ENCODE data around the gene NR2E1. TPM values are rescaled to one million over a fixed set of nuclear protein-coding genes. Genes with fewer than 3 reads are reported as not detected.

The NR2E1 gene
- total RNA-seq, 4 donors from 2014 or later, result not detected

GRCh38 chr6:108176281-108177089 is 10.7 kb downstream of the NR2E1 start:
- Histone ChIP-seq H3K4me1 (peaks cover 5 to 23% (median 17%) of the 10 kb centered on the region in 4 donors), H3K27me3 (peaks cover 100% of the 10 kb centered on the region), H3K36me3 (no peaks in the 10 kb centered on the region), H3K27ac (no peak overlapping the region), H3K4me3 (peak overlapping the region in 2 of 4 donors; percentile 2 to 36), H3K9me3 (no peaks in the 10 kb centered on the region)
- no peak for DNase-seq
- TF ChIP-seq EP300 (IDR thresholded peaks at IDR 0.05; ENCODE audit: low read depth) (no peak), POLR2A (IDR thresholded peaks at IDR 0.05) (no peak), CTCF (IDR thresholded peaks at IDR 0.05) (no peak), POLR2AphosphoS5 (IDR thresholded peaks at IDR 0.05) (no peak)
- intact Hi-C loops (cut with DNase I; ENCODE audit: low total_unique reads), result no loop called here
- 18 to 20% methylated on average over 2 to 22 of the region's 46 CpGs for WGBS, 2 donors (ENCODE audit: low coverage in 1 of 2)
- in situ Hi-C loops (cut with MboI; ENCODE audit: low pct_ligation_motif_present in 1 of 4, low pct_unique_long_range_greater_than_20kb in 1 of 4, low sequenced_read_pairs in 3 of 4), result no loop called here

DNA sequence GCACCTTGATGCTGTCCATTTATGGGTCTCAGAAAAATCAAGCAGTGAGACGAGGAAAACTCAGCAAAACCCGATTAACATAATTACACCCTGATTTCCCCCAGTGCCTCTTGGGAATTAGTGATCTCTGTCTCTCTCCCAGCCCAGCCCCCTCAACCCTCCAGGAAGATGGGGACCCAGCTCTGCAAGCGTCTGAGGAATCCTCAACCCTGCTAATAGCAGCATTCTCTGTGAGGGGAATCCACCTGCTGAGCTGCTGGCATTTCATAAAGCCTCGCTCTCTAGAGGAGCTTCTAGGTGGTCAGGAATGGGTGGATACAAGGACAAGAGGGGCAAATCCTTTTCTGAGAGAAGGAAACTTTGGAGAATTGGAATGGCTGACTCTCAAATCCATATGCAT is 13.9 kb downstream of the NR2E1 start:
- Histone ChIP-seq H3K4me3 (no peak overlapping the region), H3K27ac (no peak overlapping the region), H3K36me3 (no peaks in the 10 kb centered on the region), H3K4me1 (peaks cover 5 to 17% (median 14%) of the 10 kb centered on the region in 4 donors), H3K27me3 (peaks cover 67% of the 10 kb centered on the region), H3K9me3 (no peaks in the 10 kb centered on the region)
- in situ Hi-C loops (cut with MboI; ENCODE audit: low pct_ligation_motif_present in 1 of 4, low pct_unique_long_range_greater_than_20kb in 1 of 4, low sequenced_read_pairs in 3 of 4) (no loop called here), intact Hi-C loops (cut with DNase I; ENCODE audit: low total_unique reads) (no loop called here)
- no peak for DNase-seq
- WGBS, 2 donors (ENCODE audit: low coverage in 1 of 2), result 27 to 46% methylated on average over 3 to 4 of the region's 4 CpGs
- no peak for TF ChIP-seq CTCF (IDR thresholded peaks at IDR 0.05)
- no peak for TF ChIP-seq EP300 (IDR thresholded peaks at IDR 0.05; ENCODE audit: low read depth)
- no peak for TF ChIP-seq POLR2AphosphoS5 (IDR thresholded peaks at IDR 0.05)
- TF ChIP-seq POLR2A (IDR thresholded peaks at IDR 0.05), result no peak

DNA sequence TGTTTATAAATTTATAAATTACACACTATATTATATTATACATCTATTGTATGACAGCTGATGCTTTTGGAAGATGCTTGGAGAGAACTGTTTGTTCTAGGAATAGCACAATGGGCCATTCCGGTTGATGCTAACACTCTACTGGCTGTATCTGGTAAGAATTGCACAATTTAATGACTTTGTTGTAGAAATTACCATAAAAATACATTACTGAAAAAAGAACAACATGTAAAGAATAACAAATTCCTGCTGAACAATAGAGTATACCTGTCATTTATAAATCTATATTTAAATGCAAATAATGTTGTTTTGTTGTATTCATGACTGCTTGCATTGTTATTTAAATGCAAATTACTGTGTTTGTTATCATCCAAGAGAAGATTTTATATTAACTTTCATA is 14.4 kb downstream of the NR2E1 start:
- Histone ChIP-seq H3K27ac (no peak overlapping the region), H3K4me3 (no peak overlapping the region), H3K4me1 (peaks cover 5 to 13% (median 13%) of the 10 kb centered on the region in 4 donors), H3K9me3 (no peaks in the 10 kb centered on the region), H3K27me3 (peaks cover 62% of the 10 kb centered on the region), H3K36me3 (no peaks in the 10 kb centered on the region)
- in situ Hi-C loops (cut with MboI; ENCODE audit: low pct_ligation_motif_present in 1 of 4, low pct_unique_long_range_greater_than_20kb in 1 of 4, low sequenced_read_pairs in 3 of 4) (no loop called here), intact Hi-C loops (cut with DNase I; ENCODE audit: low total_unique reads) (no loop called here)
- TF ChIP-seq POLR2AphosphoS5 (IDR thresholded peaks at IDR 0.05) (no peak), CTCF (IDR thresholded peaks at IDR 0.05) (no peak), POLR2A (IDR thresholded peaks at IDR 0.05) (no peak), EP300 (IDR thresholded peaks at IDR 0.05; ENCODE audit: low read depth) (no peak)
- 27 to 28% methylated on average over 1 of the region's 1 CpG for WGBS, 2 donors (ENCODE audit: low coverage in 1 of 2)
- no peak for DNase-seq

DNA sequence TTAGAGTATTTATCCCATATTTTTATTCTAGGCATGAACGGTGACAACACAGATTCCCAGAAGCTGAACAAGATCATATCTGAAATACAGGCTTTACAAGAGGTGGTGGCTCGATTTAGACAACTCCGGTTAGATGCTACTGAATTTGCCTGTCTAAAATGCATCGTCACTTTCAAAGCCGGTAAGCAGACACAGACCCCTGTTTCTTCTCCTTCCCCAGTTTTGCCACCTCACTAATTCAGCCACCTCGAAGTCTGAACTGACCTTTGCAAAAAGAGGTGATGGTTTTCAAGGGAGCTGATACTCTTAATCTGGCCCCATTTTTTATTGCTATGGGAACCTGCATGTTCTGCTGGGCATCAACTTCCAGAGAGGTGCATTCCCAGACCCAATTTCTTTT is 15.0 kb downstream of the NR2E1 start:
- DNase-seq, result no peak
- WGBS, 2 donors (ENCODE audit: low coverage in 1 of 2), result 64 to 74% methylated on average over 6 of the region's 6 CpGs
- Histone ChIP-seq H3K36me3 (no peaks in the 10 kb centered on the region), H3K27me3 (peaks cover 57% of the 10 kb centered on the region), H3K9me3 (no peaks in the 10 kb centered on the region), H3K27ac (no peak overlapping the region), H3K4me3 (no peak overlapping the region), H3K4me1 (peaks cover 3 to 9% (median 8%) of the 10 kb centered on the region in 4 donors)
- TF ChIP-seq EP300 (IDR thresholded peaks at IDR 0.05; ENCODE audit: low read depth) (no peak), POLR2AphosphoS5 (IDR thresholded peaks at IDR 0.05) (no peak), POLR2A (IDR thresholded peaks at IDR 0.05) (no peak), CTCF (IDR thresholded peaks at IDR 0.05) (no peak)
- in situ Hi-C loops (cut with MboI; ENCODE audit: low pct_ligation_motif_present in 1 of 4, low pct_unique_long_range_greater_than_20kb in 1 of 4, low sequenced_read_pairs in 3 of 4) (no loop called here), intact Hi-C loops (cut with DNase I; ENCODE audit: low total_unique reads) (no loop called here)

All from transverse colon (tissue), 4 donors.